HG03196 (cell line): Measurements from ENCODE around the gene EXOC4.

Experiments used
- ATAC-seq: cut with Tn5 transposase; IDR thresholded peaks from one replicate; pipeline ENCODE4 v1.9.1; 2021; ENCODE audit not compliant: unreplicated experiment

Gene EXOC4

GRCh38 chr7:134088199-134088598 lies 835.3 kb downstream of the EXOC4 start:
- no peak for ATAC-seq

DNA sequence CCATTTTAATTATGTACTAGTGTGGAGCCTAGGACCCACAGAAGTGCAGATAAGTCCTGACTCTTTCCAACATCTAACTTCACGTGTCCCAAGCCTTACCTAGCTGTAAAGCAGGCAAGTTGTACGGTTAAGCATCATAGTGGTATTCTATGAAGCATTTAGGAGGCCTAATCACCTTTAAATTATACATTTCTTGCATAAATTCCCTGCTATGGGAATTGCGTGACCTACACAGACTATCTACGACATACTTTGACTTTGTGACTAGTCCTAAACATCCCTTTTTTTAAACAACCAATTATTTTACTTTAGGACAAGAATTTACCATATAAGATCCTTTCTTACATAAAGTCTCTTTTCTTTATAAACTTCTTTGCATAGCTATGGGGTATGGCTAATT lies 836.6 kb downstream of the EXOC4 start:
- no peak for ATAC-seq

DNA sequence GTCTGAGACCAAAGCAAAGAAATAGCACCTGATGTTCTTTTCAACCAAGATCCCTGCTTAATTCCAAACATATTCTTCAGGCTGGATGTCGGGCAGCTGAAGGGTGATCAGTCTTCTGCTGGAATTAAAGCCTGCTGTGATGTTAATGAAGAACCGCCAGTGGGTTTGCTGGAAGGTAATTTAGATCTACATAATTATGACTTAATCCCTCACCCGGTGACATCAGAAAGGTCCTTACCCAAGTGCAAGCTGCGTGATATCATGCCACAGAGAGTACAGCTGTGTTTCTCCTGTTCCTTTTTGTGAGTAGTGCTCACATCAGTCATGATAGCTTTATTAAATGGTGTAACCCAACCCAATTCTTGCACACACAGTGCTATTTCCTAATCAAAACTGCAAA lies 845.2 kb downstream of the EXOC4 start:
- no peak for ATAC-seq

DNA sequence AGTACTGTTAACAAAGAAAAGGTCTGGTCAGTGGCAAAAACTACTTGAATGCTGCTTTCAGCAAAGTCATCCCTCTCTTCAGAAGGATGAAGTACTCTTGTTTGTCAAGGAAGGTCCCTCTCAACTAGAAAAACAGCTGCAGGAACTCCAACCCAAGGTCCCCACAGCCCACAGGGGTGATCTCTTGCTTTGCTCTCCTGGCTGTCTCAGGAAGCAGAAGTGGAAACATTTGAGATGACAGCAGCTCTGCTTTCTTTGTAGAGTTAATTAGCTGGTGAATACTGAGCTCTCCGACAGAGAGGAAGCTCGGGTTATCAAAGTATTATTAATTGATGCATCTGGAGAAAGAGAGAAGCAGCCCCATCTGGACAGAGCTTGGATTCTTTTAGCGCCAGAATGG lies 848.8 kb downstream of the EXOC4 start:
- no peak for ATAC-seq

GRCh38 chr7:134104166-134104565 lies 851.3 kb downstream of the EXOC4 start:
- no peak for ATAC-seq

DNA sequence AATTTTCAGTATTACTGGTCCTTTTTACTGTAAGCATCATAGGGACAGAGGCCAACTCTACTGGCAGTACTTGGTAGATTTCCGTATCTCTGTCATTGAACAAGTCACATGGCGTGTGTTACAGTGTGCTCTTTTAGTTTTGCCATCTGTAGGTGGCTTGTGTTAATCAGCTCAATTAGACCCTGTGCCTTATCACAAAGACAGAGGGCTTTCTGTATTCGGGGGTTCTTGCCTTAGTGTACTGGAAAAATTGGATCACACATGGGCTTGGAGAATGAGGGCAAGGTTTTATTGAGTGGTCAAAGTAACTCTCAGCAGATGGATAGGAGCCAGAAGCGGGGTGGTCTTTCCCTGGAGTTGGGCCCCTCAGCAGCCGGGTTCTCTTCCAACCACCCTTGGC lies 853.0 kb downstream of the EXOC4 start:
- no peak for ATAC-seq

GRCh38 chr7:134108802-134109201 lies 855.9 kb downstream of the EXOC4 start:
- no peak for ATAC-seq

DNA sequence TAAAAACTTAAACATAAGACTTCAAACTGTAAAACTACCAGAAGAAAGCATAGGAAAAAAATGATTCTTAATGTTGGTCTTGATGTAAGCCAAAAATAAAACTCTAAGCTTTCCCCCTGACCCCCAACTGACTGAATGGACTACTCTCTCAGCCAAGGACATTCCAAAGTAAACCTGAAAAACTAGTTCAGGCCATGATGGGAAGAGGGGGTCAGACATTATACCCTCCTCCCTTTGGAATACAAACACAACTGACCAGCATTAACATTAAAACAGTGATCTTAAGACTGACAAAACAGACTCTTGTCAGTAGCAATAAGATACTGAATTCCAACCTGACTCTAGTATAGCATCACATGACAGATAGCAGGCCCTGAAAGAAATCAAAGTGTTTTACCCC lies 860.8 kb downstream of the EXOC4 start:
- ATAC-seq = no peak

DNA sequence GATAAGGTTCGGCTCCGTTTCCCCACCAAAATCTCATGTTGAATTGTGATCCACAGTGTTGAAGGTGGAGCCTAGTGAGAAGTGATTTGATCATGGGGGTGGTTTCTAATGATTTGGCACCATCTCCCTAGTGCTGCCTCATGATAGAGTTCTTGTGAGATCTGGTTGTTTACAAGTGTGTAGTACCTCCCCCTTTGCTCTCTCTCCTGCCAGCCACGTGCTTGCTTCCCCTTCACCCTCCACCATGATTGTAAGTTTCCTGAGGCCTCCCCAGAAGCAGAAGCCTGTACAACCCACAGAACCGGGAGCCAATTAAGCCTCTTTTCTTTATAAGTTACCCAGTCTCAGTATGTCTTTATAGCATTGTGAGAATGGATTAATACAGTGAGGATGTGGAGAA lies 862.1 kb downstream of the EXOC4 start:
- no peak for ATAC-seq
